Stomach (tissue), 4 donors: ENCODE data around the gene H2BK1.

Experiments used
- EP300 ChIP-seq: sonication (generic); formaldehyde crosslinking; IDR thresholded peaks from one replicate; pipeline ENCODE4 v1.6.1; 2017; ENCODE audit warnings: antibody characterized with exemption
- POLR2A ChIP-seq, 4 donors: fragments of 450-650 bp; IDR thresholded peaks; one replicate each; pipeline ENCODE4 v1.6.1; 2016; ENCODE audit warnings: antibody characterized with exemption in 4 of 4, control low read depth in 2 of 4, mild to moderate bottlenecking in 1 of 4, moderate library complexity in 1 of 4
- TF ChIP-seq, protein P1 (sequence below), 7 experiments: fragments of 450-650 bp in 4 of 7; fragments of 200-600 bp in 3 of 7; sonication (generic) in 3 of 7; IDR thresholded peaks; one replicate each; pipeline ENCODE4 v1.5.1; 2016 to 2019; ENCODE audit warnings: antibody characterized with exemption in 7 of 7, control low read depth in 2 of 7, mild to moderate bottlenecking in 1 of 7

DNA sequence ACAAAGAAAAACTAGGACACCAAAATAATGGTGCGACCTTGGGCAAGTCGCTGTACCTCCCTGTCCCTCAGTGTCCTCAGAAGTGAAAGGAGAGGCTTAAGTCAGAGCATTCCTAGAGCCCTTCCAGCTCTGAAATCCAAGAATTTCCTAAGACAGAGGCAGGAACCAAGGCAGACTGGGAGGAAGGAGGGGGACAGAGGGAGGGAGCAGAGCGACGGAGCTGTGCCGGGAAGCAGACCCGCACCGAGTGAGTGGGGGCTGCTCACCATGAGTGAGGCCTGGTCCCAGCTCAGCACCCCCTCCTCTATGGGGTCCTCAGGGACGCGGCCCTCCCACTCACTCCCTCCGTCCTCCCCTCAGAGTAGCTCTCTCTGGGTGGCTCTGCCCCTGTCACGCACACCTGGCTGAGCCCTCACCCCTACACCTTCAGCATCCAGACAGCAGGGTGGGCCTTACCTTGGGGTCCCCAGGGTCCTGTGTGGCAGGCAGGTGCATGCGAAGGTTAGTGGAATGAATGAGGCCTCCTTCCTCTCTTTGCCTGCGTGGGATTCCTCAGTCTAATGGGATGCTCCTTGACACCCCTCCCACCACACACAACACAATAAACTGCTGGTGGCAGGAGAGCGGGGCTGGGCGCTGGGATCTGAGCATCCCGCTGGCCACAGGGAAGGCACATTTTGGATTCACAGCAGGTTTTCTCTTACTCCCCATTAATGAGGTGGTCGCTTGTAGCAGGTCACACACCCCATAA is 42.8 kb upstream of the H2BK1 start:
- TF ChIP-seq, protein P1, sequence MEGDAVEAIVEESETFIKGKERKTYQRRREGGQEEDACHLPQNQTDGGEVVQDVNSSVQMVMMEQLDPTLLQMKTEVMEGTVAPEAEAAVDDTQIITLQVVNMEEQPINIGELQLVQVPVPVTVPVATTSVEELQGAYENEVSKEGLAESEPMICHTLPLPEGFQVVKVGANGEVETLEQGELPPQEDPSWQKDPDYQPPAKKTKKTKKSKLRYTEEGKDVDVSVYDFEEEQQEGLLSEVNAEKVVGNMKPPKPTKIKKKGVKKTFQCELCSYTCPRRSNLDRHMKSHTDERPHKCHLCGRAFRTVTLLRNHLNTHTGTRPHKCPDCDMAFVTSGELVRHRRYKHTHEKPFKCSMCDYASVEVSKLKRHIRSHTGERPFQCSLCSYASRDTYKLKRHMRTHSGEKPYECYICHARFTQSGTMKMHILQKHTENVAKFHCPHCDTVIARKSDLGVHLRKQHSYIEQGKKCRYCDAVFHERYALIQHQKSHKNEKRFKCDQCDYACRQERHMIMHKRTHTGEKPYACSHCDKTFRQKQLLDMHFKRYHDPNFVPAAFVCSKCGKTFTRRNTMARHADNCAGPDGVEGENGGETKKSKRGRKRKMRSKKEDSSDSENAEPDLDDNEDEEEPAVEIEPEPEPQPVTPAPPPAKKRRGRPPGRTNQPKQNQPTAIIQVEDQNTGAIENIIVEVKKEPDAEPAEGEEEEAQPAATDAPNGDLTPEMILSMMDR (IDR thresholded peaks at IDR 0.05), result no peak
- TF ChIP-seq EP300, result no peak
- no peak for TF ChIP-seq POLR2A (IDR thresholded peaks at IDR 0.05)
